H1 (cell line): Measurements from ENCODE around the gene LPP. TPM values are rescaled to one million over a fixed set of nuclear protein-coding genes. Genes with fewer than 3 reads are reported as not detected.

Experiments
- CTCF ChIA-PET: fragments of 300-600 bp; sonication (Branson Sonifier 250); formaldehyde crosslinking; loops from one replicate; lab custom pipeline; 2021; ENCODE audit not compliant: partially characterized antibody; lab: Charles Lee
- POLR2A ChIA-PET: fragments of 300-600 bp; sonication (Branson Sonifier 250); formaldehyde crosslinking; loops from one replicate; lab custom pipeline; 2021; ENCODE audit warnings: inconsistent platforms; ENCODE audit not compliant: partially characterized antibody; lab: Charles Lee
- DNase-seq, 2 experiments: peaks; one replicate each; pipeline versions ENCODE4 v3.0.0 to v3.0.0-alpha.2; 2010 to 2022; ENCODE audit warnings: low spot score in 2 of 2, low read depth in 1 of 2, mixed read lengths in 1 of 2
- FAIRE-seq: peaks from 2 replicates; lab custom pipeline; 2011; peaks lifted over from hg19 to GRCh38; lab: Jason Lieb, UNC
- H2AFZ ChIP-seq: 2 replicates; pipeline ENCODE4 v1.8.1; 2012; ENCODE audit warnings: low read length, inconsistent platforms
- H2AK5ac ChIP-seq: 2 replicates; pipeline ENCODE4 v1.6.1; 2013; ENCODE audit warnings: low read depth, low read length
- H2BK120ac ChIP-seq: replicated peaks from 2 replicates; pipeline ENCODE3; 2013; ENCODE audit warnings: low read depth, low read length, inconsistent platforms
- H2BK12ac ChIP-seq: 2 replicates; pipeline ENCODE4 v1.6.1; 2013; ENCODE audit warnings: low read depth, low read length
- H2BK15ac ChIP-seq: 2 replicates; pipeline ENCODE4 v1.6.1; 2013; ENCODE audit warnings: low read length
- H2BK20ac ChIP-seq: 2 replicates; pipeline ENCODE4 v1.6.1; 2013; ENCODE audit warnings: low read length
- H2BK5ac ChIP-seq: 2 replicates; pipeline ENCODE4 v1.6.1; 2013; ENCODE audit warnings: low read depth, low read length
- H3K14ac ChIP-seq: 2 replicates; pipeline ENCODE4 v1.6.1; 2013; ENCODE audit warnings: inconsistent platforms; ENCODE audit not compliant: insufficient read length
- H3K18ac ChIP-seq: 2 replicates; pipeline ENCODE4 v1.6.1; 2013; ENCODE audit warnings: low read length; ENCODE audit errors: extremely low read depth
- H3K23ac ChIP-seq: 2 replicates; pipeline ENCODE4 v1.6.1; 2013; ENCODE audit warnings: inconsistent platforms; ENCODE audit not compliant: insufficient read length
- H3K23me2 ChIP-seq: 2 replicates; pipeline ENCODE4 v1.6.1; 2013; ENCODE audit warnings: low read depth, low read length
- H3K27ac ChIP-seq: 2 replicates; pipeline ENCODE4 v1.6.1; 2011; ENCODE audit warnings: low read depth, low read length, inconsistent platforms
- H3K27me3 ChIP-seq, 4 experiments: replicated peaks in 1 of 4; 1 replicate in 1 of 4; 2 replicates in 3 of 4; pipeline versions ENCODE4 v1.6.1 to v1.8.1; 2011 to 2013; ENCODE audit warnings: low read length in 3 of 4, mild to moderate bottlenecking in 3 of 4, inconsistent platforms in 2 of 4, mixed read lengths in 2 of 4, moderate library complexity in 1 of 4; ENCODE audit not compliant: control insufficient read depth in 3 of 4, insufficient read depth in 3 of 4; ENCODE audit errors: extremely low read depth in 1 of 4
- H3K36me3 ChIP-seq, 4 experiments: 2 replicates each; pipeline versions ENCODE4 v1.6.1 to v1.8.1; 2011 to 2013; ENCODE audit warnings: mild to moderate bottlenecking in 4 of 4, low read length in 3 of 4, moderate library complexity in 2 of 4, control low read depth in 1 of 4, inconsistent platforms in 1 of 4; ENCODE audit not compliant: insufficient read depth in 4 of 4, control insufficient read depth in 2 of 4
- H3K4ac ChIP-seq: replicated peaks from 2 replicates; pipeline ENCODE3; 2013; ENCODE audit warnings: low read length, low read depth, mixed read lengths, inconsistent platforms; ENCODE audit not compliant: insufficient read length
- H3K4me1 ChIP-seq, 4 experiments: replicated peaks in 1 of 4; 1 replicate in 1 of 4; 2 replicates in 3 of 4; pipeline versions ENCODE4 v1.6.1 to v1.8.1; 2011 to 2013; ENCODE audit warnings: low read length in 3 of 4, inconsistent platforms in 2 of 4, mixed read lengths in 1 of 4; ENCODE audit not compliant: insufficient read depth in 4 of 4, control insufficient read depth in 3 of 4
- H3K4me2 ChIP-seq, 2 experiments: 2 replicates each; pipeline versions ENCODE4 v1.6.1 to v1.8.1; 2011 to 2013; ENCODE audit warnings: low read depth in 2 of 2, low read length in 2 of 2, control low read depth in 1 of 2, inconsistent platforms in 1 of 2, mild to moderate bottlenecking in 1 of 2; ENCODE audit not compliant: insufficient read depth in 1 of 2
- H3K4me3 ChIP-seq, 4 experiments: fragments of 200-600, 300-600 bp in 1 of 4; sonication (generic), shearing (Covaris generic), sonication (Bioruptor Twin) in 1 of 4; 2 replicates each; pipeline versions ENCODE4 v1.5.1 to v1.8.1; 2011 to 2016; ENCODE audit warnings: low read length in 4 of 4, low read depth in 3 of 4, control low read depth in 2 of 4, inconsistent platforms in 2 of 4, mild to moderate bottlenecking in 2 of 4, mixed read lengths in 1 of 4, moderate library complexity in 1 of 4; ENCODE audit not compliant: insufficient read depth in 2 of 4; ENCODE audit errors: extremely low read depth in 1 of 4
- H3K56ac ChIP-seq: replicated peaks from 2 replicates; pipeline ENCODE3; 2013; ENCODE audit warnings: low read depth, mild to moderate bottlenecking, mixed read lengths, low read length, inconsistent platforms; ENCODE audit not compliant: insufficient read length
- H3K79me1 ChIP-seq: 2 replicates; pipeline ENCODE4 v1.6.1; 2013; ENCODE audit warnings: low read depth, low read length, control low read depth
- H3K79me2 ChIP-seq, 2 experiments: 2 replicates each; pipeline versions ENCODE4 v1.6.1 to v1.8.1; 2012 to 2013; ENCODE audit warnings: low read length in 2 of 2, mild to moderate bottlenecking in 2 of 2, inconsistent platforms in 1 of 2; ENCODE audit not compliant: insufficient read depth in 2 of 2, control insufficient read depth in 1 of 2
- H3K9ac ChIP-seq, 4 experiments: replicated peaks in 1 of 4; 1 replicate in 1 of 4; 2 replicates in 3 of 4; pipeline versions ENCODE4 v1.6.1 to v1.8.1; 2011 to 2013; ENCODE audit warnings: low read depth in 3 of 4, low read length in 3 of 4, control low read depth in 2 of 4, mild to moderate bottlenecking in 2 of 4, moderate library complexity in 2 of 4, inconsistent platforms in 1 of 4; ENCODE audit errors: extremely low read depth in 1 of 4
- H3K9me3 ChIP-seq, 2 experiments: 2 replicates each; pipeline versions ENCODE4 v1.6.1 to v1.8.1; 2012 to 2013; ENCODE audit warnings: mild to moderate bottlenecking in 2 of 2, moderate library complexity in 2 of 2, control low read depth in 1 of 2, inconsistent platforms in 1 of 2, low read depth in 1 of 2, low read length in 1 of 2, mixed read lengths in 1 of 2; ENCODE audit not compliant: insufficient read depth in 2 of 2
- H4K20me1 ChIP-seq, 2 experiments: replicated peaks in 1 of 2; 2 replicates each; pipeline versions ENCODE3 to v1.8.1; 2011 to 2013; ENCODE audit warnings: inconsistent platforms in 2 of 2, low read length in 2 of 2, mild to moderate bottlenecking in 1 of 2; ENCODE audit not compliant: insufficient read depth in 2 of 2, control insufficient read depth in 1 of 2
- H4K5ac ChIP-seq: 2 replicates; pipeline ENCODE4 v1.6.1; 2013; ENCODE audit warnings: low read length, low read depth, mixed read lengths, inconsistent platforms; ENCODE audit not compliant: insufficient read length
- H4K8ac ChIP-seq: 2 replicates; pipeline ENCODE4 v1.8.0; 2013; ENCODE audit warnings: mild to moderate bottlenecking, moderate library complexity, low read length, inconsistent platforms; ENCODE audit not compliant: insufficient read depth; ENCODE audit errors: extremely low read depth
- H4K91ac ChIP-seq: replicated peaks from 2 replicates; pipeline ENCODE3; 2013; ENCODE audit warnings: low read length, mixed read lengths, inconsistent platforms; ENCODE audit not compliant: insufficient read length
- CHD1 ChIP-seq: IDR thresholded peaks from 2 replicates; pipeline ENCODE4 v1.6.1; 2012; ENCODE audit warnings: low read depth, low read length, improper control_type of control experiment
- CHD2 ChIP-seq: IDR thresholded peaks from 2 replicates; pipeline ENCODE4 v1.6.1; 2012; ENCODE audit warnings: low read length, improper control_type of control experiment
- EGR1 ChIP-seq: IDR thresholded peaks from 2 replicates; pipeline ENCODE4 v1.6.1; 2011; ENCODE audit warnings: low read depth, low read length, borderline replicate concordance
- FOSL1 ChIP-seq: IDR thresholded peaks from 2 replicates; pipeline ENCODE4 v1.6.1; 2011; ENCODE audit warnings: mild to moderate bottlenecking, low read depth, low read length, moderate library complexity; ENCODE audit not compliant: insufficient read depth
- GABPA ChIP-seq: IDR thresholded peaks from 2 replicates; pipeline ENCODE4 v1.6.1; 2011; ENCODE audit warnings: mild to moderate bottlenecking, low read length, moderate library complexity, borderline replicate concordance; ENCODE audit not compliant: insufficient read depth
- NANOG ChIP-seq: IDR thresholded peaks from 2 replicates; pipeline ENCODE4 v1.6.1; 2011; ENCODE audit warnings: low read length, low read depth, mild to moderate bottlenecking, inconsistent platforms; ENCODE audit not compliant: insufficient read depth, poor library complexity, severe bottlenecking
- NRF1 ChIP-seq: IDR thresholded peaks from 2 replicates; pipeline ENCODE4 v1.6.1; 2011; ENCODE audit warnings: mild to moderate bottlenecking, low read depth, low read length, improper control_type of control experiment
- SIN3A ChIP-seq, 2 experiments: IDR thresholded peaks in 1 of 2; conservative IDR thresholded peaks in 1 of 2; 2 replicates each; pipeline ENCODE4 v1.6.1; 2011 to 2012; ENCODE audit warnings: low read length in 2 of 2, improper control_type of control experiment in 1 of 2, low read depth in 1 of 2, mild to moderate bottlenecking in 1 of 2
- WGBS, 2 experiments: shearing (Covaris generic) in 1 of 2; methylation state at CpG; one replicate each; pipeline versions ENCODE4 v1.1.6 to v1.1.7; 2013 to 2015; ENCODE audit warnings: low lambda C conversion rate in 2 of 2, mixed read lengths in 2 of 2, inconsistent platforms in 1 of 2, low coverage in 1 of 2, missing lambda C conversion rate in 1 of 2; ENCODE audit not compliant: insufficient replicate concordance in 2 of 2, insufficient coverage in 1 of 2, insufficient read length in 1 of 2; ENCODE audit errors: extremely low coverage in 1 of 2, missing lambda C conversion rate in 1 of 2; 5-methylcytosine and 5-hydroxymethylcytosine counted together
- polyA plus RNA-seq, 7 experiments: library from polyadenylated mRNA; depleted of rRNA in 3 of 7; stranded (reverse) in 5 of 7; unstranded in 2 of 7; fragments of >200 nt in 5 of 7; fragments of 200-250 nt in 2 of 7; gene quantifications; 1 replicate in 5 of 7; 2 replicates in 1 of 7; 4 replicates in 1 of 7; pipeline versions ENCODE4 v1.2.1 to v1.2.3, GENCODE V29; 2011 to 2013; ENCODE audit warnings: missing spikeins in 2 of 7, mixed read lengths in 2 of 7
- total RNA-seq: library from RNA; stranded (reverse); fragmentation: NEBNext Ultra II Directional; extraction: Animal tissue kit (Norgen Biotek cat#: 25700); gene quantifications from 2 replicates; pipeline ENCODE4 v1.2.1, GENCODE V29; 2021
- TF ChIP-seq, protein P1 (sequence below): IDR thresholded peaks from 2 replicates; pipeline ENCODE4 v1.6.1; 2012; ENCODE audit warnings: inconsistent platforms

Gene LPP
- total and polyA plus RNA-seq, 2 of the 8 experiments (the other 6 are each of a cell fraction or from before 2014, with no cell fraction given) = 10.0 to 53.3 TPM

DNA sequence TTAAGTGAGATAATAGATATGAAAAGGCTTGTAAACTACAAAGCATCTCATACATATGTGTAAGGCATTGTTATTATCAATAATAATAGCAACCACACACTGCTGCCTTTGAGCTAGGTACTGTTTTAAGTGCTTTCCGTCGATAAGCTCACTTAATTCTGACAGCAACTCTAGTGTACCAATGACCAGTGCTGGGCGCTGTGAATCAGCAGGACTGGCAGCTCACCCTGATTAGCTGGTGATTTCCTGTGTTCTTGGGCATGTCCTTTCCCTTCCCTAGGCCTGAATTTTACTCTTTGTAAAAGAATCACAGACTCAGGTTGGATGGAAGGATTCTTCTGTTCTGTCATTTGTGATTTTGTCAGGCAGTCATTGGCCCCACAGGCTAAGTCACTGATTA, 215.6 kb downstream of the LPP start:
- Histone ChIP-seq H4K91ac (no peak overlapping the region), H3K4me1 (peaks cover 0 to 3% (median 0%) of the 10 kb centered on the region in 4 experiments; a peak in 1 of 7 replicates), H3K79me2 (no peaks in the 10 kb centered on the region), H2BK15ac (no peak overlapping the region), H3K4ac (no peak overlapping the region), H2AFZ (no peak overlapping the region), H3K27me3 (no peaks in the 10 kb centered on the region), H3K4me3 (no peak overlapping the region), H3K36me3 (no peaks in the 10 kb centered on the region), H2BK20ac (no peak overlapping the region), H3K9me3 (no peaks in the 10 kb centered on the region), H2BK5ac (no peak overlapping the region), H3K23ac (no peak overlapping the region), H4K20me1 (no peaks in the 10 kb centered on the region), H3K56ac (no peak overlapping the region), H3K27ac (no peak overlapping the region), H4K8ac (no peak overlapping the region), H3K23me2 (no peaks in the 10 kb centered on the region), H4K5ac (no peak overlapping the region), H2BK120ac (no peak overlapping the region), H3K9ac (no peak overlapping the region), H3K4me2 (no peak overlapping the region), H3K79me1 (no peaks in the 10 kb centered on the region), H3K14ac (no peak overlapping the region), H3K18ac (no peak overlapping the region), H2BK12ac (no peak overlapping the region), H2AK5ac (no peak overlapping the region)
- WGBS, 2 experiments = 79% methylated on average over 3 of the region's 3 CpGs; no CpG with 5 or more reads in 1 of the 2 experiments
- FAIRE-seq = no peak
- TF ChIP-seq CHD2 (no peak), FOSL1 (no peak), CHD1 (no peak), NRF1 (no peak), EGR1 (no peak), NANOG (no peak), SIN3A (conservative IDR thresholded peaks at IDR 0.05 in 1 of 2, IDR thresholded peaks at IDR 0.05 in 1 of 2; ENCODE audit: low read depth in 1 of 2, low read length in 2 of 2) (no peak), GABPA (no peak)
- TF ChIP-seq, protein P1, sequence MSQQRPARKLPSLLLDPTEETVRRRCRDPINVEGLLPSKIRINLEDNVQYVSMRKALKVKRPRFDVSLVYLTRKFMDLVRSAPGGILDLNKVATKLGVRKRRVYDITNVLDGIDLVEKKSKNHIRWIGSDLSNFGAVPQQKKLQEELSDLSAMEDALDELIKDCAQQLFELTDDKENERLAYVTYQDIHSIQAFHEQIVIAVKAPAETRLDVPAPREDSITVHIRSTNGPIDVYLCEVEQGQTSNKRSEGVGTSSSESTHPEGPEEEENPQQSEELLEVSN = no peak
- POLR2A ChIA-PET = no interaction called here
- CTCF ChIA-PET = interaction anchor here (1.0 to 1.6 kb wide), 7 partner anchors 9 to 629 kb away, joined by 3 to 6 read pairs (median 4); no protein-coding TSS in a partner anchor
- no peak for DNase-seq
